IMR-90 (cell line): ENCODE measurements around the gene DNAJC5. TPM values are rescaled to one million over a fixed set of nuclear protein-coding genes. Genes with fewer than 3 reads are reported as not detected.

Source experiments
- ATAC-seq: fragments of 200-7000 bp; cut with Tn5 transposase; 2 replicates; pipeline ENCODE4 v1.9.1; 2020; ENCODE audit warnings: low read depth, mild to moderate bottlenecking, moderate library complexity
- BruUV-seq: library from RNA; stranded (reverse); fragments of 400-500 nt; replicated peaks from 2 replicates; lab custom pipeline; 2021; lab: Mats Ljungman, UMichigan
- CTCF ChIA-PET: fragments of 300-600 bp; formaldehyde crosslinking; extraction: SDS; loops from one replicate; lab custom pipeline; 2021; ENCODE audit warnings: antibody characterized with exemption; lab: Yijun Ruan, JAX
- POLR2A ChIA-PET: fragments of 300-600 bp; sonication (Branson Sonifier 250); formaldehyde crosslinking; loops from one replicate; lab custom pipeline; 2022; ENCODE audit warnings: antibody characterized with exemption; ENCODE audit not compliant: unreplicated experiment; lab: Charles Lee
- DNase-seq: peaks from one replicate; pipeline ENCODE4 v3.0.0; 2013
- H2AFZ ChIP-seq: replicated peaks from 2 replicates; pipeline ENCODE3; 2013; ENCODE audit warnings: low read length, mild to moderate bottlenecking; ENCODE audit not compliant: poor library complexity
- H2AK5ac ChIP-seq: 2 replicates; pipeline ENCODE4 v1.6.1; 2013; ENCODE audit warnings: low read depth, low read length, inconsistent platforms
- H2AK9ac ChIP-seq: replicated peaks from 2 replicates; pipeline ENCODE3; 2013; ENCODE audit warnings: mild to moderate bottlenecking, low read depth, low read length, moderate library complexity; ENCODE audit not compliant: poor library complexity
- H2BK120ac ChIP-seq: 2 replicates; pipeline ENCODE4 v1.6.1; 2013; ENCODE audit warnings: low read depth, low read length, inconsistent platforms
- H2BK15ac ChIP-seq: 3 replicates; pipeline ENCODE4 v1.6.1; 2013; ENCODE audit warnings: low read depth, low read length, inconsistent platforms
- H2BK20ac ChIP-seq: 2 replicates; pipeline ENCODE4 v1.6.1; 2013; ENCODE audit warnings: low read depth, mild to moderate bottlenecking, inconsistent platforms, low read length, moderate library complexity
- H2BK5ac ChIP-seq: 2 replicates; pipeline ENCODE4 v1.6.1; 2013; ENCODE audit warnings: mild to moderate bottlenecking, low read depth, low read length, inconsistent platforms; ENCODE audit not compliant: poor library complexity, severe bottlenecking
- H3K14ac ChIP-seq: replicated peaks from 2 replicates; pipeline ENCODE4 v1.6.1; 2013; ENCODE audit warnings: low read depth, low read length, inconsistent platforms
- H3K18ac ChIP-seq: 2 replicates; pipeline ENCODE4 v1.6.1; 2013; ENCODE audit warnings: low read depth, low read length, control low read depth
- H3K23ac ChIP-seq: 2 replicates; pipeline ENCODE4 v1.6.1; 2013; ENCODE audit warnings: low read depth, low read length, inconsistent platforms
- H3K27ac ChIP-seq: 2 replicates; pipeline ENCODE4 v1.5.1; 2013; ENCODE audit warnings: mild to moderate bottlenecking, control low read depth, low read length; ENCODE audit not compliant: insufficient read depth
- H3K27me3 ChIP-seq: 2 replicates; pipeline ENCODE4 v1.6.1; 2013; ENCODE audit warnings: low read length; ENCODE audit not compliant: control insufficient read depth, insufficient read depth
- H3K36me3 ChIP-seq: 2 replicates; pipeline ENCODE4 v1.6.1; 2013; ENCODE audit warnings: low read length, mixed read lengths; ENCODE audit not compliant: control insufficient read depth, insufficient read depth
- H3K4ac ChIP-seq: 2 replicates; pipeline ENCODE4 v1.6.1; 2013; ENCODE audit warnings: low read depth, low read length, inconsistent platforms
- H3K4me1 ChIP-seq: 2 replicates; pipeline ENCODE4 v1.6.1; 2013; ENCODE audit warnings: low read length, mixed read lengths; ENCODE audit not compliant: control insufficient read depth, insufficient read depth
- H3K4me2 ChIP-seq: 2 replicates; pipeline ENCODE4 v1.6.1; 2013; ENCODE audit warnings: low read depth, mild to moderate bottlenecking, control low read depth, low read length, moderate library complexity
- H3K4me3 ChIP-seq: 2 replicates; pipeline ENCODE4 v1.5.1; 2013; ENCODE audit warnings: low read depth, mild to moderate bottlenecking, control low read depth, low read length, moderate library complexity; ENCODE audit not compliant: insufficient read depth
- H3K56ac ChIP-seq: 2 replicates; pipeline ENCODE4 v1.6.1; 2013; ENCODE audit warnings: low read length, inconsistent platforms; ENCODE audit not compliant: insufficient read depth; ENCODE audit errors: extremely low read depth
- H3K79me1 ChIP-seq, 2 experiments: 2 replicates each; pipeline ENCODE4 v1.6.1; 2013; ENCODE audit warnings: low read length in 2 of 2, inconsistent platforms in 1 of 2, low read depth in 1 of 2
- H3K9ac ChIP-seq: 2 replicates; pipeline ENCODE4 v1.6.1; 2013; ENCODE audit warnings: low read depth, low read length, control low read depth
- H3K9me1 ChIP-seq: 2 replicates; pipeline ENCODE4 v1.6.1; 2013; ENCODE audit warnings: low read length, inconsistent platforms; ENCODE audit not compliant: insufficient read depth
- H3K9me3 ChIP-seq: 2 replicates; pipeline ENCODE4 v1.6.1; 2013; ENCODE audit warnings: low read length; ENCODE audit not compliant: control insufficient read depth, insufficient read depth
- H4K20me1 ChIP-seq: 2 replicates; pipeline ENCODE4 v1.6.1; 2013; ENCODE audit warnings: low read length, inconsistent platforms; ENCODE audit not compliant: insufficient read depth
- H4K5ac ChIP-seq: 2 replicates; pipeline ENCODE4 v1.6.1; 2013; ENCODE audit warnings: mild to moderate bottlenecking, low read depth, low read length, control low read depth
- H4K8ac ChIP-seq, 2 experiments: 2 replicates each; pipeline ENCODE4 v1.6.1; 2013; ENCODE audit warnings: low read depth in 2 of 2, low read length in 2 of 2, control low read depth in 1 of 2, inconsistent platforms in 1 of 2
- H4K91ac ChIP-seq: 2 replicates; pipeline ENCODE4 v1.6.1; 2013; ENCODE audit warnings: low read depth, low read length, inconsistent platforms; ENCODE audit not compliant: insufficient read depth
- CEBPB ChIP-seq: IDR thresholded peaks from 2 replicates; pipeline ENCODE4 v1.6.1; 2012; ENCODE audit warnings: low read depth, low read length, improper control_type of control experiment
- CHD1 ChIP-seq: IDR thresholded peaks from 2 replicates; pipeline ENCODE4 v1.6.1; 2012; ENCODE audit warnings: low read depth, low read length, improper control_type of control experiment
- FOS ChIP-seq: fragments of 150-350 bp; IDR thresholded peaks from 2 replicates; pipeline ENCODE4 v1.6.1; 2016; ENCODE audit warnings: low read depth, low read length
- MAFK ChIP-seq: IDR thresholded peaks from 2 replicates; pipeline ENCODE4 v1.6.1; 2012; ENCODE audit warnings: low read depth, low read length, improper control_type of control experiment
- MAZ ChIP-seq: IDR thresholded peaks from 2 replicates; pipeline ENCODE4 v1.6.1; 2012; ENCODE audit warnings: low read depth, mild to moderate bottlenecking, low read length, improper control_type of control experiment, moderate library complexity, borderline replicate concordance
- MXI1 ChIP-seq: IDR thresholded peaks from 2 replicates; pipeline ENCODE4 v1.6.1; 2012; ENCODE audit warnings: low read depth, mild to moderate bottlenecking, low read length, moderate library complexity, borderline replicate concordance
- NFE2L2 ChIP-seq: fragments of 150-350 bp; IDR thresholded peaks from 2 replicates; pipeline ENCODE4 v1.6.1; 2016; ENCODE audit warnings: low read depth, mild to moderate bottlenecking, low read length
- POLR2A ChIP-seq: IDR thresholded peaks from 2 replicates; pipeline ENCODE4 v1.6.1; 2012; ENCODE audit warnings: mild to moderate bottlenecking, low read depth, low read length
- RFX5 ChIP-seq: IDR thresholded peaks from 2 replicates; pipeline ENCODE4 v1.8.0; 2012; ENCODE audit warnings: low read depth, mild to moderate bottlenecking, low read length, moderate library complexity
- WGBS, 2 experiments: methylation state at CpG; one replicate each; pipeline versions ENCODE4 v1.1.5 to v1.1.7; 2013; ENCODE audit warnings: missing lambda C conversion rate in 2 of 2; ENCODE audit not compliant: insufficient read length in 1 of 2; ENCODE audit errors: extremely low coverage in 2 of 2; 5-methylcytosine and 5-hydroxymethylcytosine counted together
- dilution Hi-C: fragments of 300-500 bp; cut with HindIII; formaldehyde crosslinking; loops from one replicate; pipeline ENCODE4 v1.14.3; 2018; ENCODE audit warnings: low sequenced_read_pairs; ENCODE audit not compliant: unreplicated experiment
- in situ Hi-C: fragments of 300-500 bp; cut with MboI; formaldehyde crosslinking; loops from 3 replicates; pipeline ENCODE4 v1.14.3; 2019; ENCODE audit warnings: low sequenced_read_pairs, inconsistent platforms, mixed read lengths
- intact Hi-C: fragments of 100-400 bp; cut with micrococcal nuclease; formaldehyde crosslinking; loops from 2 replicates; pipeline ENCODE4 v1.10.0; 2022
- polyA plus RNA-seq, 3 experiments: library from polyadenylated mRNA; depleted of rRNA; stranded (reverse); fragments of >200 nt; gene quantifications; 2 replicates each; pipeline ENCODE4 v1.2.3, GENCODE V29; 2012; ENCODE audit warnings: low replicate concordance in 1 of 3
- total RNA-seq: library from RNA; depleted of rRNA; stranded (reverse); fragments of >200 nt; gene quantifications from 2 replicates; pipeline ENCODE4 v1.2.3, GENCODE V29; 2012

DNAJC5 gene
- total and polyA plus RNA-seq, 2 of the 4 experiments (the other 2 are of a cell fraction): 35.6 to 45.2 TPM

GRCh38 chr20:63847237-63848002, 47.5 kb upstream of the DNAJC5 start:
- Histone ChIP-seq H2BK15ac (peak overlapping the region; percentile 80; the same call in 2 of the 3 replicates), H2AK9ac (peak overlapping the region; percentile 71), H3K9me3 (no peaks in the 10 kb centered on the region), H3K4ac (peak overlapping the region; percentile 67), H3K4me3 (no peak overlapping the region), H2BK120ac (no peak overlapping the region), H3K23ac (peak overlapping the region; percentile 88; the same call in 1 of the 2 replicates), H3K14ac (peak overlapping the region; percentile 12; the same call in 1 of the 2 replicates), H3K36me3 (no peaks in the 10 kb centered on the region), H2BK20ac (no peak overlapping the region), H3K4me2 (no peak overlapping the region), H2AK5ac (peak overlapping the region; percentile 95), H3K27ac (no peak overlapping the region), H4K91ac (peak overlapping the region; percentile 27; the same call in 1 of the 2 replicates), H3K79me1 (no peaks in the 10 kb centered on the region), H3K56ac (no peak overlapping the region), H2AFZ (peak overlapping the region; percentile 91), H3K9me1 (0 out of 2 replicates have a peak, but pooled peaks cover 5% of the 10 kb centered on the region), H2BK5ac (peak overlapping the region; percentile 37), H3K18ac (no peak overlapping the region), H3K4me1 (peaks cover 8% of the 10 kb centered on the region), H4K5ac (no peak overlapping the region), H4K8ac (peak overlapping the region in 1 of 2 experiments; percentile 15; a peak in 1 of 4 replicates), H4K20me1 (no peaks in the 10 kb centered on the region), H3K27me3 (peaks cover 6% of the 10 kb centered on the region), H3K9ac (no peak overlapping the region)
- dilution Hi-C loops (no loop called here), intact Hi-C loops (no loop called here), in situ Hi-C loops (no loop called here)
- TF ChIP-seq MAFK: no peak
- TF ChIP-seq MXI1: no peak
- TF ChIP-seq CEBPB: no peak
- no peak for TF ChIP-seq NFE2L2
- TF ChIP-seq MAZ: no peak
- no peak for TF ChIP-seq RFX5
- no peak for TF ChIP-seq CHD1
- TF ChIP-seq FOS: no peak
- TF ChIP-seq POLR2A: no peak
- no TSS peak for BruUV-seq
- CTCF ChIA-PET: no interaction called here
- ATAC-seq (0 out of 2 replicates have a peak, but pooled peaks have one; percentile 5), DNase-seq (no peak)
- POLR2A ChIA-PET: interaction anchor here (0.6 kb wide), 1 partner anchor 18 kb away, joined by 3 read pairs; no protein-coding TSS in a partner anchor
- 40% methylated on average over 2 of the region's 16 CpGs; no CpG with 5 or more reads in 1 of the 2 experiments for WGBS, 2 experiments
